SU-DHL-6 (cell line): Measurements from ENCODE around the gene CREB5.

ENCODE experiments used
- H2AFZ ChIP-seq: fragments of 200-600 bp; sonication (generic); 2 replicates; pipeline ENCODE4 v1.6.1; 2014; ENCODE audit warnings: low read depth, mild to moderate bottlenecking, moderate library complexity, mixed read lengths, antibody characterized with exemption, low read length; ENCODE audit not compliant: severe bottlenecking
- H3F3A ChIP-seq: fragments of 200-600 bp; shearing (Covaris generic); 2 replicates; pipeline ENCODE4 v1.6.0; 2016; ENCODE audit warnings: antibody characterized with exemption, mild to moderate bottlenecking; ENCODE audit not compliant: insufficient read depth
- H3K27ac ChIP-seq: fragments of 200-600 bp; sonication (generic); 2 replicates; pipeline ENCODE4 v1.5.1; 2016; ENCODE audit warnings: low read depth, mild to moderate bottlenecking, low read length, moderate library complexity, mixed read lengths
- H3K27me3 ChIP-seq: fragments of 200-600 bp; sonication (generic), shearing (Covaris generic); 2 replicates; pipeline ENCODE4 v1.6.0; 2014; ENCODE audit warnings: mild to moderate bottlenecking, low read length
- H3K36me3 ChIP-seq: fragments of 200-600 bp; sonication (generic); 2 replicates; pipeline ENCODE4 v1.6.1; 2014; ENCODE audit warnings: mild to moderate bottlenecking, low read length, mixed read lengths
- H3K4me2 ChIP-seq: fragments of 300-600, 200-600 bp; shearing (Covaris generic), sonication (generic); 2 replicates; pipeline ENCODE4 v1.6.0; 2014; ENCODE audit warnings: low read length, low read depth, mild to moderate bottlenecking; ENCODE audit not compliant: poor library complexity, severe bottlenecking
- H3K4me3 ChIP-seq: fragments of 200-600 bp; sonication (generic); 2 replicates; pipeline ENCODE4 v1.5.1; 2014; ENCODE audit warnings: antibody characterized with exemption, low read length, mild to moderate bottlenecking, mixed read lengths; ENCODE audit not compliant: insufficient read depth, poor library complexity, severe bottlenecking
- H3K79me2 ChIP-seq: fragments of 200-600 bp; sonication (generic); 2 replicates; pipeline ENCODE4 v1.6.1; 2014; ENCODE audit warnings: mild to moderate bottlenecking, low read length, moderate library complexity; ENCODE audit not compliant: insufficient read depth
- H3K9ac ChIP-seq: fragments of 200-600 bp; sonication (generic); 2 replicates; pipeline ENCODE4 v1.7.0; 2014; ENCODE audit warnings: mild to moderate bottlenecking, low read length
- H3K9me2 ChIP-seq: fragments of 200-600 bp; sonication (generic); replicated peaks from 2 replicates; pipeline ENCODE4 v1.6.1; 2014; ENCODE audit warnings: low read length; ENCODE audit not compliant: insufficient read depth
- H3K9me3 ChIP-seq: fragments of 200-600 bp; sonication (generic); 2 replicates; pipeline ENCODE4 v1.6.1; 2014; ENCODE audit warnings: low read length, mixed read lengths; ENCODE audit not compliant: insufficient read depth
- H4K20me1 ChIP-seq: fragments of 200-600 bp; sonication (generic); 2 replicates; pipeline ENCODE4 v1.6.1; 2014; ENCODE audit warnings: low read depth, mild to moderate bottlenecking, antibody characterized with exemption, low read length, moderate library complexity, mixed read lengths
- CTCF ChIP-seq: fragments of 200-600 bp; sonication (generic); IDR thresholded peaks from one replicate; pipeline ENCODE4 v1.5.1; 2017; ENCODE audit warnings: antibody characterized with exemption, mild to moderate bottlenecking, low read length, moderate library complexity; ENCODE audit not compliant: insufficient read depth, poor library complexity, severe bottlenecking
- EZH2phosphoT487 ChIP-seq: fragments of 200-600 bp; sonication (generic), shearing (Covaris generic); conservative IDR thresholded peaks from 2 replicates; pipeline ENCODE4 v1.6.1; 2018; ENCODE audit warnings: mild to moderate bottlenecking, antibody characterized with exemption, low read length, moderate library complexity, mixed read lengths

Gene CREB5

GRCh38 chr7:28376634-28377033 lies 35.7 kb upstream of the CREB5 start:
- no peaks in the 10 kb centered on the region for H3K79me2 ChIP-seq
- no peaks in the 10 kb centered on the region for H3K27me3 ChIP-seq
- no peak for TF ChIP-seq CTCF
- no peak for TF ChIP-seq EZH2phosphoT487
- no peaks in the 10 kb centered on the region for H3F3A ChIP-seq
- no peaks in the 10 kb centered on the region for H3K36me3 ChIP-seq
- H4K20me1 ChIP-seq, result no peaks in the 10 kb centered on the region
- H2AFZ ChIP-seq, result no peak overlapping the region
- H3K9me3 ChIP-seq, result no peaks in the 10 kb centered on the region
- no peaks in the 10 kb centered on the region for H3K9me2 ChIP-seq
- no peak overlapping the region for H3K9ac ChIP-seq
- H3K4me3 ChIP-seq, result no peak overlapping the region
- no peak overlapping the region for H3K27ac ChIP-seq
- no peak overlapping the region for H3K4me2 ChIP-seq

GRCh38 chr7:28378574-28379149 lies 33.7 kb upstream of the CREB5 start:
- Histone ChIP-seq H3K27me3 (no peaks in the 10 kb centered on the region), H3K4me2 (no peak overlapping the region), H4K20me1 (no peaks in the 10 kb centered on the region), H3F3A (no peaks in the 10 kb centered on the region), H3K4me3 (no peak overlapping the region), H2AFZ (no peak overlapping the region), H3K79me2 (no peaks in the 10 kb centered on the region), H3K36me3 (no peaks in the 10 kb centered on the region), H3K27ac (no peak overlapping the region), H3K9me3 (no peaks in the 10 kb centered on the region), H3K9ac (no peak overlapping the region), H3K9me2 (no peaks in the 10 kb centered on the region)
- TF ChIP-seq EZH2phosphoT487 (no peak), CTCF (no peak)

- no peaks in the 10 kb centered on the region for H3F3A ChIP-seq
- H4K20me1 ChIP-seq, result no peaks in the 10 kb centered on the region
- H3K79me2 ChIP-seq, result no peaks in the 10 kb centered on the region
- H3K36me3 ChIP-seq, result no peaks in the 10 kb centered on the region
- no peak overlapping the region for H3K4me3 ChIP-seq
- no peak overlapping the region for H3K9ac ChIP-seq
- H3K9me2 ChIP-seq, result no peaks in the 10 kb centered on the region
- H3K27me3 ChIP-seq, result no peaks in the 10 kb centered on the region
- no peak overlapping the region for H3K4me2 ChIP-seq
- H2AFZ ChIP-seq, result no peak overlapping the region
- H3K27ac ChIP-seq, result no peak overlapping the region
- H3K9me3 ChIP-seq, result no peaks in the 10 kb centered on the region
- TF ChIP-seq CTCF (no peak), EZH2phosphoT487 (no peak)
Measured at GRCh38 chr7:28381466-28381865, 30.9 kb upstream of the CREB5 start.
